ENCODE measurements around the gene CIC.
A peak's percentile ranks its signal among the peaks of the same experiment; 100 is the strongest.

The CIC gene

GRCh38 chr19:42242512-42243409 is 26.3 kb upstream of the CIC start, which contains the start of gene GSK3A:
GSK3A (minus strand) TSS chr19:42242602; CDS start chr19:42242465, 137 bp downstream.
- peak; percentile 91 to 95 for DNase-seq (ENCODE audit: low read depth in 1 of 2, low spot score in 1 of 2)

- peak; percentile 81 to 89 for DNase-seq (ENCODE audit: low read depth in 1 of 2, low spot score in 1 of 2)
These were observed 24.5 kb upstream of the CIC start for GRCh38 chr19:42244347-42245220.

GRCh38 chr19:42245231-42245630 is 23.8 kb upstream of the CIC start:
- DNase-seq (ENCODE audit: low read depth in 1 of 2, low spot score in 1 of 2): no peak

GRCh38 chr19:42246143-42246921 is 22.7 kb upstream of the CIC start:
- no peak for DNase-seq (ENCODE audit: low read depth in 1 of 2, low spot score in 1 of 2)

GRCh38 chr19:42246922-42247639 is 22.0 kb upstream of the CIC start:
- DNase-seq (ENCODE audit: low read depth in 1 of 2, low spot score in 1 of 2): no peak

GRCh38 chr19:42247640-42248199 is 21.3 kb upstream of the CIC start:
- DNase-seq (ENCODE audit: low read depth in 1 of 2, low spot score in 1 of 2): no peak

- DNase-seq (ENCODE audit: low read depth in 1 of 2, low spot score in 1 of 2): no peak
These were observed 20.5 kb upstream of the CIC start for GRCh38 chr19:42248270-42249148.

- DNase-seq (ENCODE audit: low read depth in 1 of 2, low spot score in 1 of 2): no peak
These were observed 19.8 kb upstream of the CIC start for GRCh38 chr19:42249149-42249750.

GRCh38 chr19:42249769-42250168 is 19.3 kb upstream of the CIC start:
- no peak for DNase-seq (ENCODE audit: low read depth in 1 of 2, low spot score in 1 of 2)

GRCh38 chr19:42250183-42250665 is 18.8 kb upstream of the CIC start:
- DNase-seq (ENCODE audit: low read depth in 1 of 2, low spot score in 1 of 2): no peak

- DNase-seq (ENCODE audit: low read depth in 1 of 2, low spot score in 1 of 2): no peak
These were observed 18.2 kb upstream of the CIC start for GRCh38 chr19:42250666-42251531.

- no peak for DNase-seq (ENCODE audit: low read depth in 1 of 2, low spot score in 1 of 2)
These were observed 17.3 kb upstream of the CIC start for GRCh38 chr19:42251572-42252358.

GRCh38 chr19:42252365-42253244 is 16.4 kb upstream of the CIC start:
- no peak for DNase-seq (ENCODE audit: low read depth in 1 of 2, low spot score in 1 of 2)

GRCh38 chr19:42253245-42254088 is 15.6 kb upstream of the CIC start:
- DNase-seq (ENCODE audit: low read depth in 1 of 2, low spot score in 1 of 2): no peak

All from activated CD4-positive, alpha-beta T cell treated with anti-CD3 and anti-CD28 coated beads, Interleukin-2, amount 50 U/mL, for 24 hours (primary cell).